HuH-7.5 (cell line): ENCODE results near the gene TACR2.

Source experiments
- DNase-seq: peaks from one replicate; pipeline ENCODE4 v3.0.0; 2011; ENCODE audit warnings: low spot score

TACR2 gene

GRCh38 chr10:69402386-69402785, 14.3 kb downstream of the TACR2 start:
- no peak for DNase-seq

DNA sequence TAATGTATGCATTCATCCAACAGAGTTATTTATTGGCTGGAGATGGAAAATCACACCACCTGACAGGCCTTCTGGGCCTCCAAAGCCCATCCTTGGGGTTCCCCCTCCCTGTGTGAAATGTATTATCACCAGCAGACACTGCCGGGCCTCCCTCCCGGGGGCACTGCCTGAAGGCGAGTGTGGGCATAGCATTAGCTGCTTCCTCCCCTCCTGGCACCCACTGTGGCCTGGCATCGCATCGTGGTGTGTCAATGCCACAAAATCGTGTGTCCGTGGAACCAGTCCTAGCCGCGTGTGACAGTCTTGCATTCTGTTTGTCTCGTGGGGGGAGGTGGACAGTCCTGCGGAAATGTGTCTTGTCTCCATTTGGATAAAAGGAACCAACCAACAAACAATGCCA, 15.3 kb downstream of the TACR2 start:
- no peak for DNase-seq

DNA sequence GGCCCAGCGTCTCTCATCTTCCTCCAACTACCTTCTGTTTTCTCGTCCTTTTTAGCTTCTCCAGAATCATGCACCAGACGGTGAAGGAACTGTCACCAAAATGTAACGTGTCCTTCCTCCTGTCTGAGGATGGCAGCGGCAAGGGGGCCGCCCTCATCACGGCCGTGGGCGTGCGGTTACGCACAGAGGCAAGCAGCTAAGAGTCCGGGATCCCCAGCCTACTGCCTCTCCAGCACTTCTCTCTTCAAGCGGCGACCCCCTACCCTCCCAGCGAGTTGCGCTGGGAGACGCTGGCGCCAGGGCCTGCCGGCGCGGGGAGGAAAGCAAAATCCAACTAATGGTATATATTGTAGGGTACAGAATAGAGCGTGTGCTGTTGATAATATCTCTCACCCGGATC, 15.8 kb downstream of the TACR2 start:
- DNase-seq = no peak

GRCh38 chr10:69398466-69398865, 18.3 kb downstream of the TACR2 start:
- no peak for DNase-seq

- no peak for DNase-seq
Observed at GRCh38 chr10:69397972-69398371, 18.7 kb downstream of the TACR2 start.

DNA sequence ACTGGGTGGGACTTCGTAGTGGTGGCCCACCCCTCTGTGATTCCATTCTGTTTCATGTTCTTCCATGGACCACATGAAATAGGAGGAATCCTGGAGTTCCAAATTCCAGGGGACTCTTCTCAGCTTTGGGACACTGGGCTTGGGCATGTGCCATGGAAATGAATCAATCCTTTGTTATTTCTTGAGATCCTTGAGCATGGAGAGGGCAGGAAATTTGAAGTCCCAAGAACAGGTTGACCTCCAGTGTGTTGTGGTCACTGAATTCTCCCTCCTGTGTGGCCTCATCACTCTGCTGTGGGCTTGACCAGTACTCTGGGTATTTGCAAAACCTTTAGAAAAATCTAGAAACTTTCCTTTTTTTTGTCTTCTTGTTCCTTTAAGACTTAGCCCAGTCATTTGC, 22.7 kb downstream of the TACR2 start:
- DNase-seq = no peak

DNA sequence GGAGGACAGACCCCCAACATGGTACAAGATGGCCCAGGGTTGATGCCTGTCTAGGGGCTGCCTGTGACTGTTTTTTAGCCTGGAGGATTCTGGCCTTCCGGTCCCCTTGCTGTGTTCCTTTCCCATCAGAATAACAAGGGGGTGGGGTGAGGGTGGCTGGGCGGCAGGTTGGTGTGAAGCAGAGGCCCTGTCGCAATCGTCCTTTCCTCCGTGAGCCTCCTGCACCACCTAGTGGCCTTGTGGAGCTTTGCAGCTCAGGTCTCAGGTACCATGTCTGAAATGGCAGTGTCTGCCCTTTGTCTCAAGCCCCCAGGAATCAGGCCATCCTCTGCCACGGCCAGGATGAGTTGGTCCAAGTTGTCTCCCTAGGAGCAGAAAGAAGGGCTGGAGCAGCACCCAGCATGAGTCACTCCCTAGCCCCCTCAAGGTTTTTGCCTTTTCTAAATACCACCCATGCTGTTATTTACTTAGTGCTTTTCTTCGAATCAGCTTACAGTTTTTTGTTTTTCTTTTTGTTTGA, 24.2 kb downstream of the TACR2 start:
- DNase-seq = peak; percentile 69

DNA sequence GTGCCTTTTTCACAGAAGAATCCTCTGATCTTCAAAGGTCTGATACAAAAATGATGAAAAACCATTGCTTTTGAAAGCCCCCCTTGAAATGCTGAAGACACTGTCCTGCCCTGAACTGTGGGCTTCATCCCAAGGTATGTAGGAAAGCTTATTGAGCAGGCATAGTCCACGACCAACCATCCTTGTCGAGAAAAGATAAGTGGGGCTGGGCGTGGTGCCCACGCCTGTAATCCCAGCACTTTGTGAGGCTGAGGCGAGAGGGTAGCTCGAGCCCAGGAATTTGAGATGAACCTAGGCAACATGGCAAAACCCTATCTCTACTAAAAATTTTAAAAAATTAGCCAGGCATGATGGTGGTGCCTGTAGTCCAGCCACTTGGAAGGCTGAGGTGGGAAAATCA, 25.6 kb downstream of the TACR2 start:
- DNase-seq = no peak

DNA sequence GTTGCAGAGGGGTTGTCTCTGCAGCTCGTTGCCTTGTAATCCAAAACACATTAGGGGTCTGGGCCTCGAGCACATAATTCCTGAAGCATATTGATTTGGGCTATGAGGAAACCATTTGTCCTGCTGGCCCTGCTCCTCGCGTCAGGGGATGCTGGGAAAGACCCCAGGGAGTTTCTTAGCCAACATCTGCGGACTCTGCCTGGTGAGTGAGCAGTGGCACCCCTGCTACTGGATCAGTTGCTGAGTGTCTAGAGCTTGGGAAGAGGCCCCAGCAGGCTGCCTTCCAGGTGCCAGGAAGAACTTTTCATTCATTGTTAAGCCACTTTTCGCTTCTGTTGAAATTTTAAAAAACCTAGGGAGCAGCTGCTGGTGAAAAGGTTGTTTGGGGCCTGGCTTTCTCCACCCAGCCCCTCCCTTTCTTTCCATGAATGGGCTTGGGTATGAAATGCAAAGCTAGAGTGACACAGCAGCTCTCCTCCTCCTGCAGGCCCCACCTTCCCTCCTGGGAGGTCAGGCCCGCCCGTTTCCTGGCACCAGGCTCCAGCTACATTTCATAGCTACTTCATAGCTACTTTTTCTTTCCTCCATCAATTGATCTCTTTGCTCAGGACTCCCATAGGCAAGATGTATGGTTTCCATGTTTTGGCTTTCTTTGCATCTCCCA, 26.8 kb downstream of the TACR2 start:
- DNase-seq = no peak

DNA sequence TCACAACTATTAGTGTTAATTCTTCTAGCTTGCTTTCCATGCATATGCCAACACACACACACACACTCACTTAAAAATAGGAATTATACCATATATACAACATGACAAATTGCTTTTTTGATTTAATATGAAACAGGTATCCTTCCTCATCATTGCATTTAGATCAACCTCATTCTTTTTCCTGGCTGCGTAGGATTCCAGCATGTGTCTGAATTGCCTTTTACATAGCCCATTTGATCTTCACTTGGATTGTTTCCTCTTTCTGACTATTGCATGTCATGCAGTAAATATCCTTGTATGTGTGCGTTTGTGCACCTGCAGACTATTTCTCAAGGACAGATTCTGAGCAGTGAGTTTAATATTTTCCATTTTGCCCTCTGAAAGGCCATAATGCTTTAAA, 28.2 kb downstream of the TACR2 start:
- DNase-seq = no peak

GRCh38 chr10:69387500-69387899, 29.2 kb downstream of the TACR2 start:
- no peak for DNase-seq

DNA sequence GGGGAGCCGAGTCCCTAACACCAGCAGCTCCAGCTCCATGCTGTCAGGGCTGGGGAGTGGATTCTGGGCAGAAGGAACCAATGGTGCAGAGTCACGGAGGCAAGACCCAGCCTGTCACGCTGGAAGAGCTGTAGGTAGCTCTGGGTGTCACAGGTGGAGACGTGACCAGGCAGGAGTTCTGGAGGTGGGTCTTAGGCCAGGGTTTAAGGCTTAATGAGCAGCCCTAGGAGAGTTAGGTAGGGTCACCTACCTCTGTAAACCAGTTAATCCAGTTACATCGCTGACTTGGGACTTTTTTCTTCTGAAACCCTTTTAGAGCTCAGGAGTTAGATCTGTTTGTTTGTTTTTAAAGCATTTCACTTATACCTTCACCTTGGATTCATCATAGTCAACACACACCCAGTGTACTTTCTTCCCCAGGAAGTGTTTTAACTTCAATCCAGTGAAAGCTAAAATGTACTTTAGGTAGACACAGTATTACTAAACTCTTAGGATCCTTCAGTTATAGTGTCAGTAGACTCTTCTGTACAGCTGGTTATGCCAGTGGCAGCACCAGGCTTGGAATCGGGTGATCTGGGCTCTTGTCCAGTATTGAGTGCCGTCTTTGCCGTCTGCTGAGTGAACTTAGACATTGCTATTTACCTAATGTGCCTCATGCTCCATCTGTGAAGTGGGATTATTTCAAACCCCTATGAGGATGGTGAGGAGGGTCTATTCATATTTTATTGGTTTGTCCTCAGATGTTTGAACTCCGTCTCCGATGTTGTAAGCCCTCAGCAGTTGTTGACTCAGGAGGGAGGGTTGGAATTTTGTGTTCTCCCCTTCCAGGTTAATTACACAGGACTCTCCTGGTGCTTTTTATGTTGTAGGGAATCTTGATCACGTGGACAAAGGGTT, 31.0 kb downstream of the TACR2 start:
- no peak for DNase-seq

GRCh38 chr10:69384320-69384719, 32.4 kb downstream of the TACR2 start:
- no peak for DNase-seq

DNA sequence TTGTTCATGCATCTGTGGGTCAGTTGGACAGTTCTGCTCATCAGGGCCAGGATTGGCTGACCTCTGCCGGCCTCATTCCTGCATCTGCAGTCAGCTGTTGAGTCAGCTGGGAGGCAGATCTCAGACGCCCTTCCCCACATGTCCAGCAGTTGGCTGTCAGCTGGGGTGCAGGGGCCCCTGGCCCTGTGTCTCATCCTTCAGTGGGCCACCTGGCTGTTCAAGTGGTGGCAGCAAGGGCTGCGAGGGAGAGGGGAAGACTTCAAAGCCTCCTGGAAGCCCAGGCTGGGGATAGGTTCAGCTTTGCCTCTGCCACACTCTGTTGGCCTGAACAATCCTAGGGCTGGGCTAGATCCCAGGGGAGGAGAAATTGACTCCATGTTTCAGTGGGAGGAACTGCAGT, 33.2 kb downstream of the TACR2 start:
- DNase-seq = no peak

GRCh38 chr10:69382382-69383117, 34.2 kb downstream of the TACR2 start:
- no peak for DNase-seq

DNA sequence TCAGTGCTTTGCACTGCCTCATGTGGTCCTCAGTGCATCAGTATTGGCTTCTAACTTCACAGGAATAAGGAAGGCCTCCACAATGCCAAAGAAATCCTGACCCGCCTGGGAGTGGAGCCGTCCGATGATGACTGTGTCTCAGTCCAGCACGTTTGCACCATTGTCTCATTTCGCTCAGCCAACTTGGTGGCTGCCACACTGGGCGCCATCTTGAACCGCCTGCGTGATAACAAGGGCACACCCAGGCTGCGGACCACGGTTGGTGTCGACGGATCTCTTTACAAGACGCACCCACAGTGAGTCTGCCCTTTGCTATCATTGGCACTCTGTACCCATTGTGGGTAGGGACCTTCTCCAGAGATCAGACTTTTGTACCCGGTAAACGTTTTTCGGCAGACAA, 36.9 kb downstream of the TACR2 start:
- no peak for DNase-seq

DNA sequence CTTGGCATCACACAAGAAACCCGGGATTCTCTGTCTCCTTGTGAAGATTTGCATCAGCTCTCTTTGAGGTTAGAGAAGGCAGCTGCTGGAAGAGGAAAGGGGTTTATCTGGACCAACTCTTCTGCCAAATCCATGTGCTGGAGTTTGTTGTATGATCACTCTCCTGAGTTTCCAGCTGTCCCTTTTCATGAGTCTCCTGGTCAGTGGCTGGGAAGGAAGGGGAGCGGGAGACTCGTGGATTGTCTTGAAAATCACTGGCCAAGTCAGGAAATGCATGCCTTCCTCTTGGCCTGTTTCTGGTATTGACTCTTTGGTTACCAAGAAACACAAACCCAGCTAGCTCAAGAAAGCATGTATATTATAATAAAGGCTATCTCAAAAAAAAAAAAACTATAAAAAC, 38.8 kb downstream of the TACR2 start:
- no peak for DNase-seq

- no peak for DNase-seq
Observed at GRCh38 chr10:69377191-69377590, 39.5 kb downstream of the TACR2 start.

DNA sequence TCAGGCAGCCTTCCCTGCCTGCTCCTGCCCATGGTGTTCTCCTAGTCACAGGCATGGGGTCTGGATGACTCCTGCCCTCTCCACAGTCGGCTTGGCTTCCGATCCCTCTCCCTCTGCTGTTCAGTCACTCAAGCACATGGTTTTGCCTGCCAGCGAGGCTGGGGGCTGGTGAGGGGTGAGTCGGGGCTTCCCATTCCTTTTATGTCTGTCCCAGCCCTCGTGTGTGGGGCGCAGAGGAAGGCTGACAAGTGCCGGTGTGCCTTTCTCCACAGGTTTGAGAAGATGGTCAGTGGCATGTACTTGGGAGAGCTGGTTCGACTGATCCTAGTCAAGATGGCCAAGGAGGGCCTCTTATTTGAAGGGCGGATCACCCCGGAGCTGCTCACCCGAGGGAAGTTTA, 40.1 kb downstream of the TACR2 start:
- no peak for DNase-seq

DNA sequence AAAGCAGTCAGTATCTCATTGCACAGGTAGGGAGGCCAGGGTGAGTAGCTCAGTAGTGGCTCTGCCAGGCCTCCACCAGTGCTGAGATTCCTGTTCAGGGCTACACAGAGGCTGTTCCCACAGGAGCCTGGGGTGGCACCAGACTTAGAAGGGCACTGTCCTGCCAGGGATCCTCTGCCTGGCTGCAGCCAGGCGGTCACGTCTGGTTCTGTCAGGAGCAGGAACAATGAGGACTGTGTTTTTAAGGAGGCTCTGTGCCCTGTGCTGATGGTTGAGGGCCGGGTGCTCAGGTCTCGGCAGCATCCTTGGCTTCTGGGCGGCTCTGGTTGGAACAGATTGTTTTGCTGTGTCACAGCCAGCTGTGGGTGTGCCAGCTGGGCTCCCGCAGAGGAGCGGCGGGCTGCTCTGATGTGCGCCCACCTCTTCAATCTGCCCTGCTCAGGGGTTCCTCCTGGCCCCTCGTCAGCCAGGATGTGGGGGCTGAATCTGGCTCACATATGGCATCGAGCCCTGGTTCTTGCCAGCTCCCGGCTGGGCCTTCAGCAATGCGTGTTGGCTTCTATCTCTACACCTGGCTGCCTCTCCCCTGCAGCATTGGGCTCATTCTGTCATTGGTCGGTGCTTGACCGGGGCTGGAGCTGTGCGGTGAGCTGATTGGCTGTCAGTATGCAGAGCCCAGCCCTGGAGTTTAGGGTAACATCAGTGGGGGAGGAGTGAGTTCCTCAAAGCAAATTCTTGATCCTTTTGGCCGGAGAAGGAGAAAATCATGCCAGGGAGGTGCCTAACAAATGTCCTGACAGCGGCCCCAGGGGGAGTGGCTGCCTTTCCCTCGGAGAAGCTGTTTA, 41.2 kb downstream of the TACR2 start:
- DNase-seq = no peak

GRCh38 chr10:69374931-69375306, 41.8 kb downstream of the TACR2 start:
- DNase-seq = no peak

GRCh38 chr10:69374242-69374641, 42.5 kb downstream of the TACR2 start:
- DNase-seq = no peak
